HepG2 (cell line): ENCODE data around the gene USF1. TPM values are rescaled to one million over a fixed set of nuclear protein-coding genes. Genes with fewer than 3 reads are reported as not detected.
A peak's percentile ranks its signal among the peaks of the same experiment; 100 is the strongest.

ENCODE experiments used
- CTCF ChIP-seq: sonication (generic); formaldehyde crosslinking; IDR thresholded peaks from 2 replicates; pipeline ENCODE4 v1.5.0; 2020; ENCODE audit warnings: mild to moderate bottlenecking, missing genetic modification reagents, moderate library complexity
- ETS1 ChIP-seq: sonication (generic); formaldehyde crosslinking; IDR thresholded peaks from 2 replicates; pipeline ENCODE4 v1.4.0; 2020; ENCODE audit warnings: missing genetic modification reagents
- HDAC1 ChIP-seq: sonication (generic); formaldehyde crosslinking; IDR thresholded peaks from 2 replicates; pipeline ENCODE4 v1.5.1; 2020; ENCODE audit warnings: mild to moderate bottlenecking, missing genetic modification reagents
- HNRNPLL ChIP-seq: fragments of 200-400 bp; formaldehyde crosslinking; IDR thresholded peaks from 2 replicates; pipeline ENCODE4 v1.6.1; 2017; ENCODE audit warnings: mild to moderate bottlenecking, low read depth, low read length; ENCODE audit not compliant: poor library complexity, severe bottlenecking
- KLF15 ChIP-seq: sonication (generic); formaldehyde crosslinking; IDR thresholded peaks from 2 replicates; pipeline ENCODE4 v1.8.1; 2023; ENCODE audit warnings: borderline replicate concordance, mild to moderate bottlenecking, inconsistent platforms, missing genetic modification reagents, mixed read lengths
- MAZ ChIP-seq, 2 experiments: sonication (generic) in 1 of 2; formaldehyde crosslinking in 1 of 2; IDR thresholded peaks; 2 replicates each; pipeline versions ENCODE4 v1.5.0 to v1.6.1; 2012 to 2020; ENCODE audit warnings: low read depth in 2 of 2, mild to moderate bottlenecking in 2 of 2, borderline replicate concordance in 1 of 2, improper control_type of control experiment in 1 of 2, low read length in 1 of 2, missing genetic modification reagents in 1 of 2, moderate library complexity in 1 of 2
- NBN ChIP-seq: fragments of 450-650 bp; conservative IDR thresholded peaks from 2 replicates; pipeline ENCODE4 v1.6.1; 2017
- PHF5A ChIP-seq: IDR thresholded peaks from one replicate; pipeline ENCODE4 v1.6.1; 2018; ENCODE audit warnings: low read depth, missing genetic modification reagents; ENCODE audit not compliant: unreplicated experiment
- RBAK ChIP-seq: sonication (generic); formaldehyde crosslinking; IDR thresholded peaks from 2 replicates; pipeline ENCODE4 v1.5.1; 2020; ENCODE audit warnings: mild to moderate bottlenecking, missing genetic modification reagents
- RXRA ChIP-seq: sonication (generic); formaldehyde crosslinking; IDR thresholded peaks from 2 replicates; pipeline ENCODE4 v1.5.1; 2020; ENCODE audit warnings: missing genetic modification reagents
- TBX3 ChIP-seq: fragments of 450-650 bp; IDR thresholded peaks from 2 replicates; pipeline ENCODE4 v1.6.1; 2017; ENCODE audit warnings: antibody characterized with exemption, mild to moderate bottlenecking, inconsistent platforms, borderline replicate concordance
- TEF ChIP-seq: sonication (generic); formaldehyde crosslinking; IDR thresholded peaks from 2 replicates; pipeline ENCODE4 v1.5.0; 2020; ENCODE audit warnings: missing genetic modification reagents
- TIGD3 ChIP-seq: sonication (generic); formaldehyde crosslinking; IDR thresholded peaks from 2 replicates; pipeline ENCODE4 v1.5.1; 2020; ENCODE audit warnings: mild to moderate bottlenecking, missing genetic modification reagents, borderline replicate concordance
- XBP1 ChIP-seq: sonication (generic); formaldehyde crosslinking; IDR thresholded peaks from 2 replicates; pipeline ENCODE4 v1.5.0; 2020; ENCODE audit warnings: missing genetic modification reagents
- ZBTB25 ChIP-seq: IDR thresholded peaks from 2 replicates; pipeline ENCODE4 v1.6.1; 2018; ENCODE audit warnings: missing genetic modification reagents
- ZFP90 ChIP-seq: sonication (generic); formaldehyde crosslinking; IDR thresholded peaks from 2 replicates; pipeline ENCODE4 v1.8.0; 2022; ENCODE audit warnings: missing genetic modification reagents, mild to moderate bottlenecking, inconsistent platforms, borderline replicate concordance
- ZNF138 ChIP-seq: sonication (generic); formaldehyde crosslinking; IDR thresholded peaks from 2 replicates; pipeline ENCODE4 v1.5.0; 2020; ENCODE audit warnings: mild to moderate bottlenecking, low read depth, missing genetic modification reagents
- ZNF558 ChIP-seq: sonication (generic); formaldehyde crosslinking; IDR thresholded peaks from 2 replicates; pipeline ENCODE4 v1.9.0; 2022; ENCODE audit warnings: mild to moderate bottlenecking, missing genetic modification reagents, borderline replicate concordance
- ZNF839 ChIP-seq: sonication (generic); formaldehyde crosslinking; IDR thresholded peaks from 2 replicates; pipeline ENCODE4 v1.4.0; 2020; ENCODE audit warnings: missing genetic modification reagents, mild to moderate bottlenecking, borderline replicate concordance
- ZUFSP ChIP-seq: sonication (generic); formaldehyde crosslinking; IDR thresholded peaks from 2 replicates; pipeline ENCODE4 v1.9.0; 2021; ENCODE audit warnings: missing genetic modification reagents, mild to moderate bottlenecking, borderline replicate concordance
- polyA plus RNA-seq, 8 experiments: library from polyadenylated mRNA; depleted of rRNA in 3 of 8; stranded (reverse) in 7 of 8; unstranded in 1 of 8; fragments of >200 nt; fragmentation: Illumina TruSeq in 4 of 8; extraction: Trizol in 4 of 8; gene quantifications; 2 replicates each; pipeline versions ENCODE4 v1.2.1 to v1.2.3, GENCODE V29; 2011 to 2016; ENCODE audit warnings: low read depth in 4 of 8, missing spikeins in 1 of 8, mixed read lengths in 1 of 8; ENCODE audit not compliant: insufficient read depth in 1 of 8
- total RNA-seq, 5 experiments: library from RNA; depleted of rRNA; stranded (reverse); fragments of >200 nt; fragmentation: Illumina TruSeq; extraction: Trizol; gene quantifications; 2 replicates each; pipeline ENCODE4 v1.2.3, GENCODE V29; 2016; ENCODE audit warnings: low read depth in 1 of 5

The USF1 gene
- total and polyA plus RNA-seq, 2 of the 13 experiments (the other 11 are each of a cell fraction or from before 2014, with no cell fraction given): 26.9 to 39.4 TPM

DNA sequence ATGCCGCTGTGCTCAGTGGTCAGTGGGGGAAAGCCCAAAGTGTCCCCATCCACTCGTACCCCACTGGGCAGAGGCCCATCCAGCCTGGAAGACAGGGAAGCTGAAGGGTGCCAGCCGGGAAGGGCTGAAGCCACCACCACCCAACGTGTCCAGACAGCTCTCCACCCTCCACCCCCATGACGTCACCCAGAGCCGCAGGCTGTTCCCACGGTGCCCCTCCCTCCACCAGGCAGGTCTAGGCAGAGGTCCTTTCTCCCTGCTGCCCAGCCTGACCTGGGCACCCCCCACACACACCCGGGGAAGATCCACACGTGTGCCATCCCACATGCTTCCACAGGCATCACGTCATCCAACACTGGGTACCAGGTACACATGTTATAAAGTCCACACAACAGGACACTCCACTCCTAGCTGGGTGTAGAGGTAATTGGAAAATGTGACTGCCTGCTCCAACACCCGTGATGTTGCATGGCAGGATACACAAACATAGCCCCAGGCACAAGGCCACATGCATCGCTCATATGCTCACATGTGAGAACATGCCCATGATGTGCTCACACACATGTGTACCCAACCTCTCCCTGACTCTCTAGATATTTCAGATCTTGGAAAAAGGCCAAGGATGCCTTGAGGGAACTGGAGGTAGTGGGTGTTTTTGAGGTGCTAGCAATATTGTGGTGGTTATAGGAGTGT lies 29.0 kb upstream of the USF1 start (continued):
- 0 out of 2 replicates have a peak, but pooled peaks have one; percentile 28 for TF ChIP-seq ZFP90
- no peak for TF ChIP-seq ETS1 (CRISPR knock-in tag)
- 0 out of 2 replicates have a peak, but pooled peaks have one; percentile 40 for TF ChIP-seq HDAC1 (CRISPR knock-in tag)
- TF ChIP-seq ZNF138 (CRISPR knock-in tag): no peak
- no peak for TF ChIP-seq KLF15 (CRISPR knock-in tag)
- no peak for TF ChIP-seq ZUFSP
- TF ChIP-seq TIGD3: no peak
- TF ChIP-seq ZNF558: no peak
- no peak for TF ChIP-seq HNRNPLL
- no peak for TF ChIP-seq TBX3
- TF ChIP-seq PHF5A (CRISPR knock-in tag): no peak
- no peak for TF ChIP-seq MAZ (IDR thresholded peaks at IDR 0.05; ENCODE audit: borderline replicate concordance, low read depth, low read length)
- 0 out of 2 replicates have a peak, but pooled peaks have one; percentile 29 for TF ChIP-seq MAZ (CRISPR knock-in tag; IDR thresholded peaks at IDR 0.05; ENCODE audit: low read depth)
- TF ChIP-seq XBP1 (CRISPR knock-in tag): no peak
- TF ChIP-seq TEF (CRISPR knock-in tag): no peak
- TF ChIP-seq NBN: no peak
- TF ChIP-seq ZNF839 (CRISPR knock-in tag): no peak
- no peak for TF ChIP-seq RBAK (CRISPR knock-in tag)
- no peak for TF ChIP-seq ZBTB25 (CRISPR knock-in tag)
- peak; percentile 40; the same call in 1 of the 2 replicates for TF ChIP-seq RXRA (CRISPR knock-in tag)
- no peak for TF ChIP-seq CTCF (CRISPR knock-in tag)
